ENCODE results near the gene SMARCA1. TPM values are rescaled to one million over a fixed set of nuclear protein-coding genes. Genes with fewer than 3 reads are reported as not detected.

The SMARCA1 gene
- total RNA-seq, 1 donor from 2014 or later: 6.8 TPM

DNA sequence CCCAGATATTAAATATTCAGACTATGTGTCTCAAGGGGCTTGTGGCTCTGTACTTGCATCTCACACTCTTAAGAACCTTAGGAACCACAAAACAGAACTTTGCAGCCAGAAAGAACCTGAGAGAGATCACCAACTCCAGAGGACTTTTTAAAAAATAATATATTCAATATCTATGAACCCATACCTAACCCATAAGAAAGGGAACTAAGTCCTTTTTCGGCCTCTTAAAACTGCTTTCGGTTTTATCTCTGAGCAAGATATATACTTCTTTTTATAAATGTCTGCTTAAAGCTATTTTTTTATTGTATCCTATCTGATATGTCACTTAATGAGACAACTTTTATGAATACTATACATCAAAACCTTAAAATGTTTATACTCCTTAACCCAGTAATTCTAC, 10.9 kb downstream of the SMARCA1 start:
- H3K4me3 ChIP-seq (ENCODE audit: low read depth, low read length): no peak overlapping the region
- no peaks in the 10 kb centered on the region for H3K27me3 ChIP-seq (ENCODE audit: control insufficient read depth, insufficient read depth, low read length)
- DNase-seq (ENCODE audit: low read depth) (no peak), FAIRE-seq (no peak)
- no peaks in the 10 kb centered on the region for H3K36me3 ChIP-seq (ENCODE audit: control insufficient read depth, insufficient read depth, low read length)
- TF ChIP-seq, protein P1, sequence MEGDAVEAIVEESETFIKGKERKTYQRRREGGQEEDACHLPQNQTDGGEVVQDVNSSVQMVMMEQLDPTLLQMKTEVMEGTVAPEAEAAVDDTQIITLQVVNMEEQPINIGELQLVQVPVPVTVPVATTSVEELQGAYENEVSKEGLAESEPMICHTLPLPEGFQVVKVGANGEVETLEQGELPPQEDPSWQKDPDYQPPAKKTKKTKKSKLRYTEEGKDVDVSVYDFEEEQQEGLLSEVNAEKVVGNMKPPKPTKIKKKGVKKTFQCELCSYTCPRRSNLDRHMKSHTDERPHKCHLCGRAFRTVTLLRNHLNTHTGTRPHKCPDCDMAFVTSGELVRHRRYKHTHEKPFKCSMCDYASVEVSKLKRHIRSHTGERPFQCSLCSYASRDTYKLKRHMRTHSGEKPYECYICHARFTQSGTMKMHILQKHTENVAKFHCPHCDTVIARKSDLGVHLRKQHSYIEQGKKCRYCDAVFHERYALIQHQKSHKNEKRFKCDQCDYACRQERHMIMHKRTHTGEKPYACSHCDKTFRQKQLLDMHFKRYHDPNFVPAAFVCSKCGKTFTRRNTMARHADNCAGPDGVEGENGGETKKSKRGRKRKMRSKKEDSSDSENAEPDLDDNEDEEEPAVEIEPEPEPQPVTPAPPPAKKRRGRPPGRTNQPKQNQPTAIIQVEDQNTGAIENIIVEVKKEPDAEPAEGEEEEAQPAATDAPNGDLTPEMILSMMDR (IDR thresholded peaks at IDR 0.05; ENCODE audit: insufficient read depth, low read length, severe bottlenecking): no peak

DNA sequence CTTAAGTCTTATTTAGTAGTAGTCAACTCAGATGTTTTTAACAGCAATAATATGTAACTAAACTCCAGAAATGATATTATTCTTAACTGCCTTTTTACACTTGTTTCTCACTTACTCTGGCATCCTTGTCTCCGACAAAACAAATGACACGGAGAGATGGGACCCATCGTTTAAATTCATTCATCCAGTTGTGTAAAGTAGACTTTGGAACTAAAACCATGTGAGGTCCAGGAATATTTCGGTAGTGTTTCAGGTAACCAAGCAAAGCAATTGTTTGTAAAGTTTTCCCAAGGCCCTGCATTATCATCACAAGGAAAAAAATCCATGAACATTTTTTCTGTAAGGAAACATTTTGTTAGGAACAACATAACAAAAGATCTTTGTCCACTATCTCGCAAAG, 11.6 kb downstream of the SMARCA1 start:
- FAIRE-seq: no peak
- no peak for DNase-seq (ENCODE audit: low read depth)
- TF ChIP-seq, protein P1 (IDR thresholded peaks at IDR 0.05; ENCODE audit: insufficient read depth, low read length, severe bottlenecking): no peak
- no peaks in the 10 kb centered on the region for H3K36me3 ChIP-seq (ENCODE audit: control insufficient read depth, insufficient read depth, low read length)
- no peaks in the 10 kb centered on the region for H3K27me3 ChIP-seq (ENCODE audit: control insufficient read depth, insufficient read depth, low read length)
- H3K4me3 ChIP-seq (ENCODE audit: low read depth, low read length): no peak overlapping the region

- no peaks in the 10 kb centered on the region for H3K27me3 ChIP-seq (ENCODE audit: control insufficient read depth, insufficient read depth, low read length)
- FAIRE-seq (no peak), DNase-seq (ENCODE audit: low read depth) (no peak)
- no peak overlapping the region for H3K4me3 ChIP-seq (ENCODE audit: low read depth, low read length)
- TF ChIP-seq, protein P1 (IDR thresholded peaks at IDR 0.05; ENCODE audit: insufficient read depth, low read length, severe bottlenecking): no peak
- no peaks in the 10 kb centered on the region for H3K36me3 ChIP-seq (ENCODE audit: control insufficient read depth, insufficient read depth, low read length)
Measured at GRCh38 chrX:129510331-129510730, 13.0 kb downstream of the SMARCA1 start.

DNA sequence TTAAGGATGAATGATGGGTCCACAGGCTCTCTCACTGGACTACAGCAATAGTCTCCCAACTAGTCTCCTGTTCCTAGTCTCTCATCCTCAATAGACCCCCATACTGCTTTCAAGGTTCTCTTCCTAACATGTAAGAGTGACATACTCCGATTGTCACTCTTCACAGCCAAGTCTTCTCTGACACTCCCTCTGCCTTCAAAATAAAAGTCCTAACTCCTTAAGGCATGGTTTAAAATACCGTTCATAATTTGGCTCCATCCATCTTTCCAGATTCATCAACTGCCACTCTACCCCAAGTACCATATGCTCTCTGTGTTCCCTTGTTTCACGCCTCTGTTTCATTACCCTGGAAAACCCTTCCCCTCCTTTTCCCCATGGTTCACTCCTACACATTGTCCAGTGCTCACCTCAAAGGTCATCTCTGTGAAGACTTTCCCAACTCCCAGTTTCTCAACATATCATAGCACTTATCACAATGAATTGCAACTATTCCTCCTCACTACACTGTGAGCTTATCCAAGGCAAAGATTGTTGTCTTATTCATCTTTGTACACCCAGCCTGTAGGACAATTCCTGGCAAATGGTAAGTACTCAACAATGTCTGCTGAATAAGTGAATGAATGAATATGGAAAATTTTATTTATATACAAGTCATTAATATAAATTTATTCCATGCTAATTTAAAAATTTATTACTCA, 26.0 kb downstream of the SMARCA1 start:
- H3K4me3 ChIP-seq (ENCODE audit: low read depth, low read length): no peak overlapping the region
- no peaks in the 10 kb centered on the region for H3K36me3 ChIP-seq (ENCODE audit: control insufficient read depth, insufficient read depth, low read length)
- no peaks in the 10 kb centered on the region for H3K27me3 ChIP-seq (ENCODE audit: control insufficient read depth, insufficient read depth, low read length)
- FAIRE-seq (no peak), DNase-seq (ENCODE audit: low read depth) (no peak)
- TF ChIP-seq, protein P1 (IDR thresholded peaks at IDR 0.05; ENCODE audit: insufficient read depth, low read length, severe bottlenecking): no peak

DNA sequence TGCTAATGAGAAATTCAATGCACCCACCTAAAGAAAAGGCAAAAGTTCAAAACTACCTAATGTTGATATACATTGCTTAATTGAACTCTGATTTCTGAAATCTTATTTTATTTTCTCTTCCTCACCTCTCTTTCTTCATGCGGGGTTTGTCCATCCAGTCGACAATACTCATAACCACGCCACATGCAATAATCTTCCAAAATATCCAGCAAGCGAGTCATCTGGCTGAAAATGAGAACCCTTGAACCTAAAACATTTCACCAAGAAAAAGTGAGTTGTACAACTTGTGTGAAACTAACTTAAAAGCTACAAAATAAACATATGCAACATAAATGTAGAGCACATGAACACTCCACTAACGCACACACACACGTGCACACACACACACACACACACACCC, 26.7 kb downstream of the SMARCA1 start:
- no peak for FAIRE-seq
- H3K36me3 ChIP-seq (ENCODE audit: control insufficient read depth, insufficient read depth, low read length): no peaks in the 10 kb centered on the region
- no peaks in the 10 kb centered on the region for H3K27me3 ChIP-seq (ENCODE audit: control insufficient read depth, insufficient read depth, low read length)
- TF ChIP-seq, protein P1 (IDR thresholded peaks at IDR 0.05; ENCODE audit: insufficient read depth, low read length, severe bottlenecking): no peak
- DNase-seq (ENCODE audit: low read depth): no peak
- H3K4me3 ChIP-seq (ENCODE audit: low read depth, low read length): no peak overlapping the region

DNA sequence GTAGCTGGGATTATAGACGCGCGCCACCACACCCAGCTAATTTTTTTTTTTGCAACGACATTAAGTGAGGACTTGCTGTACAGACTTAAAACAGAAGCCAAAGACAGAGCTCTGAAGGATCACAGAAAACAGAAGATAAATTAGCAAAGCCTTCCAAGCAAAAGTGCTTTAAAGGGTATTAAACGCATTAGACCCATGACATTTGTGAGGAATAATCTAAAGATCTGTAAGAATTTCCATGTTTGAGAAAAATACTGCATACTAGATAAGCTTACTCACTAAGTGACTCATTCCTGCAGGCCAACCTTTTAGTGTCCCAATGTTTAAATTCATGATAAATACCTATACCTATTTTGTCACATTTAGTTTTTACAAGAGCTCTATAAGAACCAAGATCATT, 27.4 kb downstream of the SMARCA1 start:
- peak; percentile 21 for DNase-seq (ENCODE audit: low read depth)
- Histone ChIP-seq H3K36me3 (ENCODE audit: control insufficient read depth, insufficient read depth, low read length) (no peaks in the 10 kb centered on the region), H3K4me3 (ENCODE audit: low read depth, low read length) (no peak overlapping the region), H3K27me3 (ENCODE audit: control insufficient read depth, insufficient read depth, low read length) (no peaks in the 10 kb centered on the region)
- TF ChIP-seq, protein P1 (IDR thresholded peaks at IDR 0.05; ENCODE audit: insufficient read depth, low read length, severe bottlenecking): no peak
- FAIRE-seq: no peak
